SKM-1 treated with dmso at 0.1 percent for 144 hours (cell line): ENCODE measurements around the gene MIDN.

Source experiments
- DNase-seq: peaks from one replicate; lab custom pipeline; 2025; ENCODE audit not compliant: unreplicated experiment; lab: John Stamatoyannopoulos, UW

The MIDN gene

DNA sequence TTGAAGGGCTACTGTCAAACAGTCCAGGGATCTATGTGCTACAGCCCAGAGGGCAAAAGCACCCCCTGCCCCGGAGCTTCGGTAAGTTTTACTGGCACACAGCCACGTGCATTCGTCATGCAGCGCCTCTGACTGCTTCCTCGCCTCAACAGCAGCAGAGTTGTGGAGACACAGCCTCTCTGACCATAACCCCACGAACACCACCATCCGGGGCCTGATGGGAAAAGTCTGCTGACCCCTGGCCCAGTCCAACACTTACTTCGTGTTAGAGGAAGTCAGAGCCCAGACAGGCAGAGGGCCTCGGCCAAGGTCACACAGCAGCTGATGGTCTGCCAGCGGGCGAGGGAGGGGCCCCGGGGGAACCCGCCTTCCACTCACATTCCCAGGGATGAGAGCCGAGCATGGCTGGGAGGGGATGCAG lies 15.7 kb upstream of the MIDN start:
- DNase-seq = no peak

DNA sequence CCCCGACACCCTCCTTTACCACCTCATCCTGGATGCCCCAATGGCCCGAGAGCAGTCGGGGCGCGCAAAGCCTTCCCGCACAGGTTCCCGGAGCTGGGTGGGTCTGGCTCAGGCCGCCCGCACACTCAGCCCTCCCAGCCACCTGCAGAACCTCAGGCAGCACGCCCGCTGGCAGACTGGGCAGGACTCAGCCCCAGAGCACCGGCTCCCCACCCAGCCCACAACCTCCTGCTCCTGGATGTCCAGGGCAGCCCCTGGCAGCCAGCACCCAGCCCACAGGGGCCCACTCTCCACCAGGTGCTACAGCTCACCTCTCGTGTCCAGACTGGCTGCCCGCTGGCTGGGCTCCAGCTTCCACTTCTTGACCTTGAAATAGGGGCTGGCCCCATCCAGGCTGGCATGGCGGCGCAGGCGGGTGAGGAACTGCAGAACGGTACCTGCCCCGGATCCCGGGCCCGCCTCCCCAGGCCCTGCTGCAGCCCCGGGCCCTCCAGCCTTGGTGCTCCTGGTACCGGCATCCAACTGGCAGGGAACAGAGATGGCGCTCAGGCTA lies 15.2 kb upstream of the MIDN start:
- no peak for DNase-seq

- DNase-seq = no peak
These were observed 14.1 kb upstream of the MIDN start for GRCh38 chr19:1234051-1234954.

- DNase-seq = no peak
These were observed 13.4 kb upstream of the MIDN start for GRCh38 chr19:1234955-1235380.

- DNase-seq = no peak
These were observed 12.5 kb upstream of the MIDN start for GRCh38 chr19:1235625-1236538.

GRCh38 chr19:1236576-1236975 lies 11.8 kb upstream of the MIDN start:
- DNase-seq = no peak

DNA sequence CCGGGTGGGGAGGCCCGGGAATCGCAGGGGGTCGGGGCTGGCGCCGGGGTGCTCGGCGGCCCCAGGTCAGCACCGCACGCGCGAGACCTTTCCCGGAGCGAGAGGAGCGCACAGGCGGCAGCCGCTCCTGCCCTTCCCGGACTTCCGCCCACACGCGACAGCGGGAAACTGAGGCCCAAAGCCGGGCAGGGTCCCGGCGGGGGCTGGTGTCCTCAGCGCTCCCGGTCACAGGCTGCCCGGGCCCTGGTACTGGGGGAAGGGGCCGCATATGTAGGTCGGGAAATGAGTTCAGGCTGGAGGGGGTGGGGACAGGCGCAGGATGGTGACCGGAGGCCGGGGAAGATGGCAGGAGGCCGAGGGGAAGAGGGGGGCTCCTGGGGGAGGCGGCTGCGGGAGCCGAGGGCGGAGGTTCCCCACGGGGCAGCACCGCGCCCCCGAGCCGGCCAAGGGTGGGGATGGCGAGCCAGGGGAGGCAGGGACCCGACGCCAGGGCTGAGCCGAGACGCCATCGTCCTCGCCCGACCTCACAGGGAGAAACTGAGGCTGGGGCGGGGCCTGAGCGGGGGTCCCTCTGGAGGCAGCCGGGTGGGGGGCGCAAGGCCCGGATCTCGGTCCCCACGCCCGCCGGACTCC lies 11.2 kb upstream of the MIDN start:
- DNase-seq = no peak

DNA sequence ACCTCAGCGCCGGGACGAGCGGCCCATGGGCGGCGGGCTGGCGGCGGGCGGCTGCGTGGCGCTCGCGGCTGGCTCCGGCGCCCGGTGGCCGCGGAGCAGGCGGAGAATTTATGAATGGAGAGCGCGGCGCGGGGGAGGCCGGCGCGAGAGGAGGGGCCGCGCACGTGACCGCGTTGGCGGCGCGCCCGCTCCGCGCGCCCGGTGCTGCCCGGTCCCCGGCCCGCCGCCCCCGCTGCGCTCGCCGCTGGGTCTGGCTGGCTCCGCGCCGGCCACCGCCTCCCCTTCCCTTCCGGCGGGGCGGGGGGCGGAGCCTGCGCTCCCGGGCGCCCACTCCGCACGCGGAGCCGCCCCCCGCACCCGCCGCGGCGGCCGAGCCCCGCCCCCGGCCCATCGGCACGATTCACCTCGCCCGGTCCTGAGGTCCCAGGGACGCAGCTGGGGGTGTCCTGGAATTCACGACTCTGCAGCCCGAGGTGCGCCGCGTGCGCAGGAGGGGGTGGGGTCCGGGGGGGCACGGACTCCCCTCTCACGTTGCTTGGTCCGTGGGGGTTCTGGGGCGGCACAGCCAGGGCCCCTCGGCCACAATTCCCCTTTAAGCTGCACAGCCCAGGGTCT lies 10.5 kb upstream of the MIDN start, which contains the start of gene CBARP:
TSS of gene CBARP (minus strand) at position 252 of the 615 bp plus-strand sequence. CDS start 1,905 bp downstream, outside the sequence.
- no peak for DNase-seq

- no peak for DNase-seq
These were observed 9.7 kb upstream of the MIDN start for GRCh38 chr19:1238369-1239303.

GRCh38 chr19:1239420-1239795 lies 9.0 kb upstream of the MIDN start:
- no peak for DNase-seq

DNA sequence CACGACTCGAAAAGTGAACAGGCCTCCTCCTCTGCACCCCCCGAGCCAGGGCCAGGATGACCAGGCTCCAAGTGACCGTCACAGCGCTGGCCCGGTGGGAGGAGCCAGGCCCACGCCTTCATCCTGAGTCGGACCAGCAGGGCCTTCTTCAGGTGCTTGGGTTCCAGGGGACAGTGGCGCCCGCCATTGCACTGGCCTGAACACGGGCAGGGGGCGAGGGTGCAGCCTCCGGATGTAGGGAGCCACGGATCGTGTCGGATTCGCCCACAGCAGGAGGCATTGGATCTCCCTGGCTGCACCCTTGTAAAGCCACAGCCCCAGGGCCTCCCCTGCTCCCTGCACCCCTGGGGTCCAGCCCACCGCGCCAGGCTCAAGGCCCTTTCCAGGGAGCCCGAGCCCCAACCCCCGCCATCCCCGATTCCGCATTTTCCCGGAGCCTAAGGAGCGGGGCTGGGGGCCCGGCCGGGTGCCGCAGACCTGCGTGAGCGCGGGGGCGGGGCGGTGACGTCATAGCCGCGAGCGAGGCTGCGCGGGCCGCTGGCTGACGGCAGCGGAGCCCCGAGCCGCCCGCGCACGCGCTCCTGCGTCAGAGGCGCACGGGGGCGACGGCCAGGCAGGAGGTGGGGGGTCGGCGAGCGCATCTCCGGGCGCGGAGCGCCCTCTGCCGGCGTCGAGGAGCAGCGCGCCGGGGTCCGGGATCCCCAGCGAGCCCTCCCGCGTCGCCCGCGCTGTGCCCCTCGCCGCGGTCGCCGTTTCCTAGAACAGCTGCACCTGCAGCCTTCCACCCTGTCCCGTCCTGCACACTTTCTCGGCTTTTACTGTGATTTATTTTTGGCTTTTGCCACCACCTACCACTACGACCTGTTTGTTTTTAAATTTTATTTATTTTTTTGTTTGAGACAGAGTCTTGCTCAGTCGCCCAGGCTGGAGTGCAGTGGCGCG lies 8.3 kb upstream of the MIDN start:
- DNase-seq = peak; percentile 71

DNA sequence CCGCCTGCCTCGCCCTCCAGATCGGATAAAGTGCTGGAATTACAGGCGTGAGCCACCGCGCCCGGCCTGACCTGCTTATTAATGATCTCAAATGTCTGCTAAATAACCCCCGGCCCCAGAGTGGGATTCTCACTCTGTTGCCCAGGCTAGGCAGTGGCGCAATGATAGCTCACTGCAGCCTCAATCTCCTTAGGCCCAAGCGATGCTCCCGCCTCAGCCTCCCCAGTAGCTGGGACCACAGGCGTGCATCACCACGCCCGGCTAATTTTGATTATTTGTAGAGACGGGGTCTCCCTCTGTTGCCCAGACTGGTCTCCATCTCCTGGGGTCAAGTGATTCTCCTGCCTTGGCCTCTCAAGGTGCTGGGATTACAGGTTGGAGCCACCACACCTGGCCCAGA lies 7.5 kb upstream of the MIDN start:
- DNase-seq = no peak

GRCh38 chr19:1241417-1242095 lies 6.8 kb upstream of the MIDN start, which contains the start of gene ATP5F1D:
TSS of gene ATP5F1D (plus strand) at chr19:1241751. CDS start at chr19:1241851, 100 bp downstream.
- DNase-seq = peak; percentile 78

DNA sequence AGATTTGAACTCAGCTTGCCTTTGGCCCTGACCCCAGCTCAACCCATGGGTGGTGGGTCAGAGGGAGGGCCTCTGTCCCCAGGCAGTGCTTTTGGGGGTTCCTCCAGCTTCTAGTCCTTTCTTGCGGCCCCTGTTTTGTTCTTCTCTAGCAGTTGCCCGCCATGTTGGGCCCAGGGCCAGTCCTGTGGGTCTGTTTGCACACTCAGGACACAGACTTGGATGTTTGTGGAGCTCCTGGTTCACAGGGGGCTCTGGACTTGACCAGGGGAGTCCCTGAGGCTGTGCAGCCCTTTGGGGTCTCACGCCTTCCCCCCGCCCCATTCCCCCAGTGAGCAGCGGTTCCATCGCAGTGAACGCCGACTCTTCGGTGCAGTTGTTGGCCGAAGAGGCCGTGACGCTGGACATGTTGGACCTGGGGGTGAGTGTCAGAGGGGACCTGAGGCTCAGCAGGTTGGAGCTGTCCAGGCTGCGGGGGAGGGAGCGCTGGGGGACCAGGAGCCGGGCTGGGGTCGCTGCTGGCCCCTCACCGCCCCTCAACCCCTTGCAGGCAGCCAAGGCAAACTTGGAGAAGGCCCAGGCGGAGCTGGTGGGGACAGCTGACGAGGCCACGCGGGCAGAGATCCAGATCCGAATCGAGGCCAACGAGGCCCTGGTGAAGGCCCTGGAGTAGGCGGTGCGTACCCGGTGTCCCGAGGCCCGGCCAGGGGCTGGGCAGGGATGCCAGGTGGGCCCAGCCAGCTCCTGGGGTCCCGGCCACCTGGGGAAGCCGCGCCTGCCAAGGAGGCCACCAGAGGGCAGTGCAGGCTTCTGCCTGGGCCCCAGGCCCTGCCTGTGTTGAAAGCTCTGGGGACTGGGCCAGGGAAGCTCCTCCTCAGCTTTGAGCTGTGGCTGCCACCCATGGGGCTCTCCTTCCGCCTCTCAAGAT lies 4.4 kb upstream of the MIDN start:
- DNase-seq = peak; percentile 73

DNA sequence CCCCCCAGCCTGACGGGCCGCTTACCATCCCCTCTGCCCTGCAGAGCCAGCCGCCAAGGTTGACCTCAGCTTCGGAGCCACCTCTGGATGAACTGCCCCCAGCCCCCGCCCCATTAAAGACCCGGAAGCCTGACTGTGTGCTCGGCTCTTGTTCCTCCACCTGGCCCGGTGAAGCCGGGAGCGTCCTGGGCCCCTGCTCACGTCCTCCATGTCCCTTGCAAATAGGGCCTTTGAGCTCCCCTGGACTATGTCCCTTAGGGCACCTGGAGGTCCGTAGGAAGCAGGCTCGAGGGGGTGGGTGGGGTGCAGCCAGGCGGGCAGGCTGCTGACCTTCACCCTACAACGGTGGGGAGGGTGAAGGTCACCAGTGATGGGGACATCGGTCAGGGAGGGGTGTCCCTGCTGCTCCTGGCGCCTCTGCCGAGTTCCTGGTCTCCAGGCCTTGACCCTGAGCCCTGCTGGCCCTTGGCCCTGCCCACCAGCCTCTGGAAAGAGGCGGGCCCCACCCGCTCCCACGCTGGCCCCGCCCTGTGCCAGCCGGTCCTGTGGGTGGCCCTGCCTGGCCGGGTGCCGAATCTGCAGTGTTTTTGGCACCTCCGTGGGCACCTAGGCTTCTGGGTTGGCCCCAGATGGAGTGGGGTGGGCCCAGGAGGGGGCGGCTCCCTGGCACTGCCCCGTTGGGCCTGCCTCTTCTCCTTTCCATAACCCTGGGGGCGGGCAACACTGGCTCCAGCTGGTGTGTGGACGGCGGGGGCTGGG lies 3.5 kb upstream of the MIDN start:
- DNase-seq = no peak
